HepG2 (cell line): ENCODE measurements around the gene BBOF1. TPM values are rescaled to one million over a fixed set of nuclear protein-coding genes. Genes with fewer than 3 reads are reported as not detected.

Source experiments
- ATAC-seq: fragments of 200-7000 bp; cut with Tn5 transposase; 3 replicates; pipeline ENCODE4 v1.9.1; 2020; ENCODE audit warnings: mild to moderate bottlenecking, moderate library complexity
- BruUV-seq: library from RNA; stranded (reverse); fragments of 400-500 nt; replicated peaks from 2 replicates; lab custom pipeline; 2021; lab: Mats Ljungman, UMichigan
- CTCF ChIA-PET: fragments of 300-600 bp; formaldehyde crosslinking; extraction: SDS; loops from one replicate; lab custom pipeline; 2021; ENCODE audit warnings: low total read pairs, inconsistent platforms, low intra/inter-chr PET ratio; lab: Yijun Ruan, JAX
- POLR2A ChIA-PET: fragments of 350-600 bp; sonication (Branson Sonifier 250); formaldehyde crosslinking; loops from one replicate; lab custom pipeline; 2020; ENCODE audit warnings: antibody characterized with exemption, inconsistent platforms; lab: Yijun Ruan, JAX
- DNase-seq: peaks from one replicate; pipeline ENCODE4 v3.0.0-alpha.2; 2015; ENCODE audit warnings: low spot score
- FAIRE-seq: peaks from 3 replicates; lab custom pipeline; 2011; peaks lifted over from hg19 to GRCh38; lab: Jason Lieb, UNC
- H2AFZ ChIP-seq: one replicate; pipeline ENCODE4 v1.6.1; 2011; ENCODE audit warnings: low read length, inconsistent platforms
- H3K27ac ChIP-seq: fragments of 300-600 bp; 3 replicates; pipeline ENCODE4 v1.8.0; 2011; ENCODE audit warnings: mixed run types, mild to moderate bottlenecking, mixed read lengths, low read length, inconsistent platforms; ENCODE audit not compliant: insufficient read depth; ENCODE audit errors: extremely low read length
- H3K27me3 ChIP-seq, 2 experiments: fragments of 200-600 bp in 1 of 2; 2 replicates in 1 of 2; 3 replicates in 1 of 2; pipeline versions ENCODE4 v1.6.0 to v1.8.0; 2011; ENCODE audit warnings: low read length in 2 of 2, mild to moderate bottlenecking in 2 of 2, moderate library complexity in 2 of 2, inconsistent platforms in 1 of 2; ENCODE audit not compliant: insufficient read depth in 2 of 2, control insufficient read depth in 1 of 2
- H3K36me3 ChIP-seq, 2 experiments: fragments of 200-600 bp in 1 of 2; replicated peaks in 1 of 2; 2 replicates in 1 of 2; 3 replicates in 1 of 2; pipeline versions ENCODE4 v1.5.1 to v1.8.0; 2011; ENCODE audit warnings: low read length in 2 of 2, inconsistent platforms in 1 of 2; ENCODE audit not compliant: insufficient read depth in 2 of 2, control insufficient read depth in 1 of 2
- H3K4me1 ChIP-seq: 2 replicates; pipeline ENCODE4 v1.5.1; 2012; ENCODE audit warnings: low read length, inconsistent platforms; ENCODE audit not compliant: insufficient read depth
- H3K4me2 ChIP-seq: 2 replicates; pipeline ENCODE4 v1.6.0; 2011; ENCODE audit warnings: low read depth, low read length, inconsistent platforms
- H3K4me3 ChIP-seq, 3 experiments: fragments of 200-600 bp in 1 of 3; sonication (generic), shearing (Covaris generic) in 1 of 3; replicated peaks in 1 of 3; 2 replicates each; pipeline ENCODE4 v1.5.1; 2011 to 2016; ENCODE audit warnings: low read length in 3 of 3, inconsistent platforms in 2 of 3, low read depth in 2 of 3, mild to moderate bottlenecking in 2 of 3, control low read depth in 1 of 3, mixed read lengths in 1 of 3; ENCODE audit not compliant: insufficient read depth in 1 of 3
- H3K79me2 ChIP-seq: one replicate; pipeline ENCODE4 v1.6.1; 2011; ENCODE audit warnings: low read length, inconsistent platforms; ENCODE audit not compliant: insufficient read depth
- H3K9ac ChIP-seq: 2 replicates; pipeline ENCODE4 v1.6.0; 2011; ENCODE audit warnings: mild to moderate bottlenecking, low read depth, low read length, inconsistent platforms; ENCODE audit not compliant: insufficient read depth
- H3K9me3 ChIP-seq: 2 replicates; pipeline ENCODE4 v1.5.1; 2012; ENCODE audit warnings: mild to moderate bottlenecking, low read length
- H4K20me1 ChIP-seq: 2 replicates; pipeline ENCODE4 v1.6.0; 2011; ENCODE audit warnings: inconsistent platforms, mild to moderate bottlenecking, low read length, moderate library complexity; ENCODE audit not compliant: insufficient read depth
- ATF6 ChIP-seq: sonication (generic); formaldehyde crosslinking; conservative IDR thresholded peaks from 2 replicates; pipeline ENCODE4 v1.4.0; 2020; ENCODE audit warnings: missing genetic modification reagents
- CEBPZ ChIP-seq: IDR thresholded peaks from 2 replicates; pipeline ENCODE4 v1.6.1; 2012; ENCODE audit warnings: low read length, improper control_type of control experiment
- CSRNP1 ChIP-seq: sonication (generic); formaldehyde crosslinking; IDR thresholded peaks from 2 replicates; pipeline ENCODE4 v1.8.1; 2023; ENCODE audit warnings: mild to moderate bottlenecking, missing genetic modification reagents
- DR1 ChIP-seq: sonication (generic); formaldehyde crosslinking; IDR thresholded peaks from 2 replicates; pipeline ENCODE4 v1.8.0; 2021; ENCODE audit warnings: mild to moderate bottlenecking, missing genetic modification reagents, inconsistent platforms
- E2F1 ChIP-seq: sonication (generic); formaldehyde crosslinking; IDR thresholded peaks from 2 replicates; pipeline ENCODE4 v1.5.0; 2020; ENCODE audit warnings: missing genetic modification reagents
- HES4 ChIP-seq: sonication (generic); formaldehyde crosslinking; IDR thresholded peaks from 2 replicates; pipeline ENCODE4 v1.9.0; 2021; ENCODE audit warnings: mild to moderate bottlenecking, missing genetic modification reagents, borderline replicate concordance
- IKZF4 ChIP-seq: sonication (generic); formaldehyde crosslinking; IDR thresholded peaks from 2 replicates; pipeline ENCODE4 v1.5.1; 2020; ENCODE audit warnings: borderline replicate concordance, mild to moderate bottlenecking, low read depth, missing genetic modification reagents; ENCODE audit errors: not compliant biosample characterization
- IRF2 ChIP-seq: IDR thresholded peaks from 2 replicates; pipeline ENCODE4 v1.6.1; 2018; ENCODE audit warnings: missing genetic modification reagents, missing compliant biosample characterization
- KAT2B ChIP-seq: fragments of 150-350 bp; IDR thresholded peaks from 2 replicates; pipeline ENCODE4 v1.6.1; 2014; ENCODE audit warnings: low read depth, low read length, borderline replicate concordance
- KLF15 ChIP-seq: sonication (generic); formaldehyde crosslinking; IDR thresholded peaks from 2 replicates; pipeline ENCODE4 v1.8.1; 2023; ENCODE audit warnings: borderline replicate concordance, mild to moderate bottlenecking, inconsistent platforms, missing genetic modification reagents, mixed read lengths
- PPARG ChIP-seq: conservative IDR thresholded peaks from 2 replicates; pipeline ENCODE4 v1.6.1; 2016; ENCODE audit warnings: missing biosample characterization, missing genetic modification reagents
- RAD51 ChIP-seq: fragments of 450-650 bp; IDR thresholded peaks from 2 replicates; pipeline ENCODE4 v1.6.1; 2016; ENCODE audit warnings: borderline replicate concordance
- RFXAP ChIP-seq: sonication (generic); formaldehyde crosslinking; IDR thresholded peaks from 2 replicates; pipeline ENCODE4 v1.4.0; 2020; ENCODE audit warnings: missing genetic modification reagents, borderline replicate concordance
- ZFP36L2 ChIP-seq: sonication (generic); formaldehyde crosslinking; IDR thresholded peaks from 2 replicates; pipeline ENCODE4 v1.4.0; 2020; ENCODE audit warnings: missing genetic modification reagents
- ZFP41 ChIP-seq: sonication (generic); formaldehyde crosslinking; IDR thresholded peaks from 2 replicates; pipeline ENCODE4 v1.4.0; 2020; ENCODE audit warnings: mild to moderate bottlenecking, missing genetic modification reagents, borderline replicate concordance
- ZNF282 ChIP-seq: fragments of 450-650 bp; IDR thresholded peaks from 2 replicates; pipeline ENCODE4 v1.6.1; 2018; ENCODE audit not compliant: partially characterized antibody
- ZNF337 ChIP-seq: sonication (generic); formaldehyde crosslinking; IDR thresholded peaks from 2 replicates; pipeline ENCODE4 v1.5.1; 2020; ENCODE audit warnings: missing genetic modification reagents, low read depth, mild to moderate bottlenecking, borderline replicate concordance
- ZNF737 ChIP-seq: sonication (generic); formaldehyde crosslinking; IDR thresholded peaks from 2 replicates; pipeline ENCODE4 v1.5.0; 2020; ENCODE audit warnings: missing genetic modification reagents, mild to moderate bottlenecking, borderline replicate concordance
- WGBS: methylation state at CpG from one replicate; pipeline ENCODE4 v1.1.6; 2017; ENCODE audit warnings: low lambda C conversion rate; 5-methylcytosine and 5-hydroxymethylcytosine counted together
- in situ Hi-C: cut with HindIII; loops from 2 replicates; pipeline ENCODE4 v1.10.0; 2017; ENCODE audit warnings: low pct_unique_long_range_greater_than_20kb; ENCODE audit not compliant: extremely low pct_ligation_motif_present
- intact Hi-C: fragments of 100-400 bp; cut with micrococcal nuclease; formaldehyde crosslinking; loops from one replicate; pipeline ENCODE4 v1.10.0; 2022; ENCODE audit not compliant: unreplicated experiment
- polyA plus RNA-seq, 8 experiments: library from polyadenylated mRNA; depleted of rRNA in 3 of 8; stranded (reverse) in 7 of 8; unstranded in 1 of 8; fragments of >200 nt; fragmentation: Illumina TruSeq in 4 of 8; extraction: Trizol in 4 of 8; gene quantifications; 2 replicates each; pipeline versions ENCODE4 v1.2.1 to v1.2.3, GENCODE V29; 2011 to 2016; ENCODE audit warnings: low read depth in 4 of 8, missing spikeins in 1 of 8, mixed read lengths in 1 of 8; ENCODE audit not compliant: insufficient read depth in 1 of 8
- total RNA-seq, 5 experiments: library from RNA; depleted of rRNA; stranded (reverse); fragments of >200 nt; fragmentation: Illumina TruSeq; extraction: Trizol; gene quantifications; 2 replicates each; pipeline ENCODE4 v1.2.3, GENCODE V29; 2016; ENCODE audit warnings: low read depth in 1 of 5

Gene BBOF1
- total and polyA plus RNA-seq, 2 of the 13 experiments (the other 11 are each of a cell fraction or from before 2014, with no cell fraction given), result 1.6 to 2.3 TPM

DNA sequence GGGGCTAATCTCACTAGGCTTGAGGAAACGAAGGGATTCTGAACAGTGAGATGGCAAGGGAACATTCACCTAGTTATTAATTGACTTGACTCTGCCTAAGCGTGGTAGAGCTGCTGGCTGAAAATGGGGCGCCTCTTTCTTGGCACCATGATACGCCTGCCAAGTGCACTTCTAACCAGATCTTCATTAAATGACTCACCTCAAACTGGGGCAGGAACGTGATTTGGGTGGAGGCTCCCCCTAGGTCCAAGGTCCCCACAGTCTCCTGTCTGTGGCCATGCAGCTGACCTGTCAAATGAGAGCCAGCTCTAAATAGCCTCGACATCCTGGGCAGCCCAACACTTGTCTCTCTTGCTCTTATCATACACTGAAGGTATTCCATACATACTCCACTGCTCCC, 43.0 kb upstream of the BBOF1 start:
- H3K9ac ChIP-seq, result no peak overlapping the region
- CTCF ChIA-PET, result no interaction called here
- POLR2A ChIA-PET, result interaction anchor here (0.6 to 1.8 kb wide), 2 partner anchors 17 to 26 kb away, joined by 3 to 5 read pairs; partner anchors contain the start of genes COQ6 and FAM161B
- H2AFZ ChIP-seq, result no peak overlapping the region
- FAIRE-seq (no peak), DNase-seq (no peak), ATAC-seq (no peak)
- peaks cover 21 to 66% of the 10 kb centered on the region in 2 experiments for H3K36me3 ChIP-seq
- H3K9me3 ChIP-seq, result no peaks in the 10 kb centered on the region
- H4K20me1 ChIP-seq, result no peaks in the 10 kb centered on the region
- H3K4me3 ChIP-seq, result no peak overlapping the region
- no peaks in the 10 kb centered on the region for H3K79me2 ChIP-seq
- WGBS, result 97% methylated on average over 5 of the region's 6 CpGs
- in situ Hi-C loops (no loop called here), intact Hi-C loops (no loop called here)
- H3K4me2 ChIP-seq, result no peak overlapping the region
- BruUV-seq, result no TSS peak
- TF ChIP-seq RFXAP (no peak), CEBPZ (no peak), CSRNP1 (CRISPR knock-in tag) (no peak), IRF2 (CRISPR knock-in tag) (no peak), PPARG (no peak), E2F1 (no peak), KLF15 (CRISPR knock-in tag) (no peak), RAD51 (no peak), ZNF282 (no peak), ATF6 (CRISPR knock-in tag) (no peak), IKZF4 (CRISPR knock-in tag) (no peak), ZFP41 (CRISPR knock-in tag) (no peak), DR1 (no peak), ZFP36L2 (CRISPR knock-in tag) (no peak), HES4 (CRISPR knock-in tag) (no peak), ZNF337 (no peak), ZNF737 (no peak), KAT2B (no peak)
- no peak overlapping the region for H3K27ac ChIP-seq
- H3K4me1 ChIP-seq, result peaks cover 20% of the 10 kb centered on the region
- H3K27me3 ChIP-seq, result no peaks in the 10 kb centered on the region
